ENCODE measurements around the gene ELF1. TPM values are rescaled to one million over a fixed set of nuclear protein-coding genes. Genes with fewer than 3 reads are reported as not detected.

The ELF1 gene
- total and polyA plus RNA-seq, 10 of the 15 experiments (the other 5 are each of a cell fraction or from before 2014, with no cell fraction given) = 43.3 to 97.6 (median 55.7) TPM

GRCh38 chr13:41060082-41060723, 41.1 kb upstream of the ELF1 start (continued):
- peak; percentile 73; the same call in 1 of the 2 replicates for TF ChIP-seq ZNF592 (IDR thresholded peaks at IDR 0.05)

GRCh38 chr13:41059456-41060081, 40.5 kb upstream of the ELF1 start:
- RAD21 ChIA-PET (ENCODE audit: unreplicated experiment) = interaction anchor here (0.8 to 9.9 kb wide), 12 partner anchors 24 to 593 kb away, joined by 3 to 172 read pairs (median 4); partner anchors contain the start of gene ELF1
- Histone ChIP-seq H3K4me1 (ENCODE audit: control insufficient read depth, insufficient read depth, low read length) (peaks cover 3% of the 10 kb centered on the region; the same call in 1 of the 2 replicates), H3K9me3 (replicated peaks; ENCODE audit: control insufficient read depth, insufficient read depth, low read length) (no peaks in the 10 kb centered on the region), H2AFZ (ENCODE audit: control insufficient read depth, low read depth, low read length) (peak overlapping the region; percentile 40), H3K27me3 (replicated peaks in 1 of 2; ENCODE audit: control insufficient read depth in 2 of 2, insufficient read depth in 2 of 2, low read length in 1 of 2) (no peaks in the 10 kb centered on the region), H3K4me2 (ENCODE audit: control insufficient read depth, insufficient read depth) (peak overlapping the region; percentile 64), H3K27ac (ENCODE audit: control insufficient read depth, insufficient read depth) (peak overlapping the region; percentile 96), H3K9ac (ENCODE audit: control insufficient read depth, insufficient read depth, low read length) (peak overlapping the region; percentile 94), H3K36me3 (ENCODE audit: control insufficient read depth in 2 of 2, insufficient read depth in 2 of 2, low read length in 1 of 2) (0 out of 4 replicates have a peak, but pooled peaks cover 0 to 3% of the 10 kb centered on the region in 2 experiments), H4K20me1 (ENCODE audit: control insufficient read depth, insufficient read depth) (no peaks in the 10 kb centered on the region), H3K79me2 (ENCODE audit: control insufficient read depth, insufficient read depth, low read length) (peaks cover 86% of the 10 kb centered on the region), H3K4me3 (peak overlapping the region; percentile 94)
- ATAC-seq (no peak), FAIRE-seq (peak; percentile 62), DNase-seq (ENCODE audit: low read depth, low spot score) (no peak)
- intact Hi-C loops (cut with micrococcal nuclease; ENCODE audit: unreplicated experiment) = loop anchor here (2.0 to 5.0 kb wide), 6 partner anchors 41 to 251 kb away; partner anchors contain the start of genes ELF1, KBTBD6 and NAA16
- SMC1A ChIA-PET (ENCODE audit: uncharacterized antibody, unreplicated experiment) = interaction anchor here (0.6 to 3.0 kb wide), 19 partner anchors 15 to 612 kb away, joined by 3 to 14 read pairs (median 4); partner anchors contain the start of gene ELF1
- in situ Hi-C loops (cut with MboI) = loop anchor here (5.0 kb wide), 1 partner anchor 82 kb away; no protein-coding TSS in a partner anchor
- CTCF ChIA-PET = interaction anchor here (0.7 to 5.2 kb wide), 15 partner anchors 11 to 138 kb away, joined by 3 to 32 read pairs (median 3); partner anchors contain the start of gene ELF1
- POLR2A ChIA-PET = interaction anchor here (0.8 to 4.3 kb wide), 9 partner anchors 42 to 89 kb away, joined by 3 to 23 read pairs (median 4); partner anchors contain the start of gene ELF1
- no TSS peak for BruUV-seq (replicated peaks)
- WGBS (ENCODE audit: insufficient coverage, insufficient replicate concordance, low lambda C conversion rate, missing lambda C conversion rate) = 5% methylated on average over 15 of the region's 15 CpGs
- TF ChIP-seq ZBTB33 (IDR thresholded peaks at IDR 0.05) (no peak), BCLAF1 (IDR thresholded peaks at IDR 0.05) (no peak), ZNF217 (IDR thresholded peaks at IDR 0.05) (no peak), FOS (IDR thresholded peaks at IDR 0.05; ENCODE audit: borderline replicate concordance, extremely low read depth, insufficient read length) (no peak), MXI1 (IDR thresholded peaks at IDR 0.05; ENCODE audit: low read depth, low read length) (no peak), SREBF1 (IDR thresholded peaks at IDR 0.05; ENCODE audit: low read length) (no peak), YBX1 (IDR thresholded peaks at IDR 0.05) (no peak), USF1 (IDR thresholded peaks at IDR 0.05; ENCODE audit: borderline replicate concordance, extremely low read length, insufficient read depth, low read depth, low read length) (no peak)
